GM23338 (cell line): Measurements from ENCODE around the gene PLAC8L1.

Source experiments
- CREB1 ChIP-seq: fragments of 250-450 bp; sonication (Bioruptor Pico); IDR thresholded peaks from 2 replicates; pipeline ENCODE4 v1.5.0; 2020; ENCODE audit warnings: low read depth, mild to moderate bottlenecking, moderate library complexity
- CTCF ChIP-seq, 2 experiments: fragments of 200-600 bp in 1 of 2; sonication (generic) in 1 of 2; conservative IDR thresholded peaks; 2 replicates each; pipeline versions ENCODE4 v1.5.1 to v1.6.1; 2016 to 2017; ENCODE audit warnings: antibody characterized with exemption in 2 of 2, low read depth in 2 of 2, mild to moderate bottlenecking in 2 of 2, moderate library complexity in 1 of 2
- ETS1 ChIP-seq: IDR thresholded peaks from 2 replicates; pipeline ENCODE4 v1.6.1; 2016; ENCODE audit warnings: antibody characterized with exemption
- EZH2 ChIP-seq: fragments of 200-600 bp; sonication (generic); IDR thresholded peaks from one replicate; pipeline ENCODE4 v1.8.0; 2017; ENCODE audit warnings: antibody characterized with exemption, mild to moderate bottlenecking, low read depth; ENCODE audit not compliant: unreplicated experiment
- EZH2phosphoT487 ChIP-seq: fragments of 200-600 bp; sonication (generic); IDR thresholded peaks from one replicate; pipeline ENCODE4 v1.8.1; 2018; ENCODE audit warnings: antibody characterized with exemption; ENCODE audit not compliant: unreplicated experiment
- POLR2AphosphoS5 ChIP-seq: IDR thresholded peaks from 2 replicates; pipeline ENCODE4 v1.6.1; 2016; ENCODE audit warnings: antibody characterized with exemption, low read depth
- ZNF331 ChIP-seq: fragments of 250-450 bp; sonication (Bioruptor Pico); IDR thresholded peaks from 2 replicates; pipeline ENCODE4 v1.5.0; 2020; ENCODE audit warnings: low read depth, mild to moderate bottlenecking, moderate library complexity
- TF ChIP-seq, protein P1 (sequence below): IDR thresholded peaks from one replicate; pipeline ENCODE4 v1.6.1; 2018; ENCODE audit warnings: antibody characterized with exemption; ENCODE audit not compliant: unreplicated experiment
- TF ChIP-seq, protein P2 (sequence below): fragments of 250-450 bp; sonication (Bioruptor Pico); IDR thresholded peaks from 2 replicates; pipeline ENCODE4 v1.5.0; 2020; ENCODE audit warnings: mild to moderate bottlenecking, moderate library complexity

GRCh38 chr5:146098047-146098446 lies 7.3 kb downstream of the PLAC8L1 start:
- no peak for TF ChIP-seq EZH2phosphoT487
- no peak for TF ChIP-seq CTCF (conservative IDR thresholded peaks at IDR 0.05; ENCODE audit: low read depth in 2 of 2)
- TF ChIP-seq, protein P1, sequence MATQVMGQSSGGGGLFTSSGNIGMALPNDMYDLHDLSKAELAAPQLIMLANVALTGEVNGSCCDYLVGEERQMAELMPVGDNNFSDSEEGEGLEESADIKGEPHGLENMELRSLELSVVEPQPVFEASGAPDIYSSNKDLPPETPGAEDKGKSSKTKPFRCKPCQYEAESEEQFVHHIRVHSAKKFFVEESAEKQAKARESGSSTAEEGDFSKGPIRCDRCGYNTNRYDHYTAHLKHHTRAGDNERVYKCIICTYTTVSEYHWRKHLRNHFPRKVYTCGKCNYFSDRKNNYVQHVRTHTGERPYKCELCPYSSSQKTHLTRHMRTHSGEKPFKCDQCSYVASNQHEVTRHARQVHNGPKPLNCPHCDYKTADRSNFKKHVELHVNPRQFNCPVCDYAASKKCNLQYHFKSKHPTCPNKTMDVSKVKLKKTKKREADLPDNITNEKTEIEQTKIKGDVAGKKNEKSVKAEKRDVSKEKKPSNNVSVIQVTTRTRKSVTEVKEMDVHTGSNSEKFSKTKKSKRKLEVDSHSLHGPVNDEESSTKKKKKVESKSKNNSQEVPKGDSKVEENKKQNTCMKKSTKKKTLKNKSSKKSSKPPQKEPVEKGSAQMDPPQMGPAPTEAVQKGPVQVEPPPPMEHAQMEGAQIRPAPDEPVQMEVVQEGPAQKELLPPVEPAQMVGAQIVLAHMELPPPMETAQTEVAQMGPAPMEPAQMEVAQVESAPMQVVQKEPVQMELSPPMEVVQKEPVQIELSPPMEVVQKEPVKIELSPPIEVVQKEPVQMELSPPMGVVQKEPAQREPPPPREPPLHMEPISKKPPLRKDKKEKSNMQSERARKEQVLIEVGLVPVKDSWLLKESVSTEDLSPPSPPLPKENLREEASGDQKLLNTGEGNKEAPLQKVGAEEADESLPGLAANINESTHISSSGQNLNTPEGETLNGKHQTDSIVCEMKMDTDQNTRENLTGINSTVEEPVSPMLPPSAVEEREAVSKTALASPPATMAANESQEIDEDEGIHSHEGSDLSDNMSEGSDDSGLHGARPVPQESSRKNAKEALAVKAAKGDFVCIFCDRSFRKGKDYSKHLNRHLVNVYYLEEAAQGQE: no peak
- no peak for TF ChIP-seq EZH2
- no peak for TF ChIP-seq POLR2AphosphoS5
- TF ChIP-seq ETS1: no peak
- TF ChIP-seq, protein P2, sequence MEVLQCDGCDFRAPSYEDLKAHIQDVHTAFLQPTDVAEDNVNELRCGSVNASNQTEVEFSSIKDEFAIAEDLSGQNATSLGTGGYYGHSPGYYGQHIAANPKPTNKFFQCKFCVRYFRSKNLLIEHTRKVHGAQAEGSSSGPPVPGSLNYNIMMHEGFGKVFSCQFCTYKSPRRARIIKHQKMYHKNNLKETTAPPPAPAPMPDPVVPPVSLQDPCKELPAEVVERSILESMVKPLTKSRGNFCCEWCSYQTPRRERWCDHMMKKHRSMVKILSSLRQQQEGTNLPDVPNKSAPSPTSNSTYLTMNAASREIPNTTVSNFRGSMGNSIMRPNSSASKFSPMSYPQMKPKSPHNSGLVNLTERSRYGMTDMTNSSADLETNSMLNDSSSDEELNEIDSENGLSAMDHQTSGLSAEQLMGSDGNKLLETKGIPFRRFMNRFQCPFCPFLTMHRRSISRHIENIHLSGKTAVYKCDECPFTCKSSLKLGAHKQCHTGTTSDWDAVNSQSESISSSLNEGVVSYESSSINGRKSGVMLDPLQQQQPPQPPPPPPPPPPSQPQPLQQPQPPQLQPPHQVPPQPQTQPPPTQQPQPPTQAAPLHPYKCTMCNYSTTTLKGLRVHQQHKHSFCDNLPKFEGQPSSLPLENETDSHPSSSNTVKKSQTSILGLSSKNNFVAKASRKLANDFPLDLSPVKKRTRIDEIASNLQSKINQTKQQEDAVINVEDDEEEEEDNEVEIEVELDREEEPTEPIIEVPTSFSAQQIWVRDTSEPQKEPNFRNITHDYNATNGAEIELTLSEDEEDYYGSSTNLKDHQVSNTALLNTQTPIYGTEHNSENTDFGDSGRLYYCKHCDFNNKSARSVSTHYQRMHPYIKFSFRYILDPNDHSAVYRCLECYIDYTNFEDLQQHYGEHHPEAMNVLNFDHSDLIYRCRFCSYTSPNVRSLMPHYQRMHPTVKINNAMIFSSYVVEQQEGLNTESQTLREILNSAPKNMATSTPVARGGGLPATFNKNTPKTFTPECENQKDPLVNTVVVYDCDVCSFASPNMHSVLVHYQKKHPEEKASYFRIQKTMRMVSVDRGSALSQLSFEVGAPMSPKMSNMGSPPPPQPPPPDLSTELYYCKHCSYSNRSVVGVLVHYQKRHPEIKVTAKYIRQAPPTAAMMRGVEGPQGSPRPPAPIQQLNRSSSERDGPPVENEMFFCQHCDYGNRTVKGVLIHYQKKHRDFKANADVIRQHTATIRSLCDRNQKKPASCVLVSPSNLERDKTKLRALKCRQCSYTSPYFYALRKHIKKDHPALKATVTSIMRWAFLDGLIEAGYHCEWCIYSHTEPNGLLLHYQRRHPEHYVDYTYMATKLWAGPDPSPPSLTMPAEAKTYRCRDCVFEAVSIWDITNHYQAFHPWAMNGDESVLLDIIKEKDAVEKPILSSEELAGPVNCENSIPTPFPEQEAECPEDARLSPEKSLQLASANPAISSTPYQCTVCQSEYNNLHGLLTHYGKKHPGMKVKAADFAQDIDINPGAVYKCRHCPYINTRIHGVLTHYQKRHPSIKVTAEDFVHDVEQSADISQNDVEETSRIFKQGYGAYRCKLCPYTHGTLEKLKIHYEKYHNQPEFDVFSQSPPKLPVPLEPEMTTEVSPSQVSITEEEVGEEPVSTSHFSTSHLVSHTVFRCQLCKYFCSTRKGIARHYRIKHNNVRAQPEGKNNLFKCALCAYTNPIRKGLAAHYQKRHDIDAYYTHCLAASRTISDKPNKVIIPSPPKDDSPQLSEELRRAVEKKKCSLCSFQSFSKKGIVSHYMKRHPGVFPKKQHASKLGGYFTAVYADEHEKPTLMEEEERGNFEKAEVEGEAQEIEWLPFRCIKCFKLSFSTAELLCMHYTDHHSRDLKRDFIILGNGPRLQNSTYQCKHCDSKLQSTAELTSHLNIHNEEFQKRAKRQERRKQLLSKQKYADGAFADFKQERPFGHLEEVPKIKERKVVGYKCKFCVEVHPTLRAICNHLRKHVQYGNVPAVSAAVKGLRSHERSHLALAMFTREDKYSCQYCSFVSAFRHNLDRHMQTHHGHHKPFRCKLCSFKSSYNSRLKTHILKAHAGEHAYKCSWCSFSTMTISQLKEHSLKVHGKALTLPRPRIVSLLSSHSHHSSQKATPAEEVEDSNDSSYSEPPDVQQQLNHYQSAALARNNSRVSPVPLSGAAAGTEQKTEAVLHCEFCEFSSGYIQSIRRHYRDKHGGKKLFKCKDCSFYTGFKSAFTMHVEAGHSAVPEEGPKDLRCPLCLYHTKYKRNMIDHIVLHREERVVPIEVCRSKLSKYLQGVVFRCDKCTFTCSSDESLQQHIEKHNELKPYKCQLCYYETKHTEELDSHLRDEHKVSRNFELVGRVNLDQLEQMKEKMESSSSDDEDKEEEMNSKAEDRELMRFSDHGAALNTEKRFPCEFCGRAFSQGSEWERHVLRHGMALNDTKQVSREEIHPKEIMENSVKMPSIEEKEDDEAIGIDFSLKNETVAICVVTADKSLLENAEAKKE (CRISPR knock-in tag): no peak
- no peak for TF ChIP-seq ZNF331
- TF ChIP-seq CREB1: no peak
